Fibroblast of mammary gland (primary cell): ENCODE data around the gene FUCA1.
"Not testable (repeated sequence)": the region's sequence is repeated elsewhere in the genome, so short reads cannot be mapped to it uniquely, and the experiment has no call there.

Experiments
- DNase-seq: peaks from one replicate; pipeline ENCODE4 v3.0.0-alpha.2; 2010; ENCODE audit warnings: low read depth
- H3K4me3 ChIP-seq: 2 replicates; pipeline ENCODE4 v1.5.1; 2011; ENCODE audit warnings: low read depth, mild to moderate bottlenecking, low read length, moderate library complexity; ENCODE audit not compliant: control insufficient read depth
- TF ChIP-seq, protein P1 (sequence below): conservative IDR thresholded peaks from 2 replicates; pipeline ENCODE4 v1.5.1; 2011; ENCODE audit warnings: low read depth, low read length, inconsistent platforms; ENCODE audit not compliant: control insufficient read depth, insufficient read depth

FUCA1 gene

DNA sequence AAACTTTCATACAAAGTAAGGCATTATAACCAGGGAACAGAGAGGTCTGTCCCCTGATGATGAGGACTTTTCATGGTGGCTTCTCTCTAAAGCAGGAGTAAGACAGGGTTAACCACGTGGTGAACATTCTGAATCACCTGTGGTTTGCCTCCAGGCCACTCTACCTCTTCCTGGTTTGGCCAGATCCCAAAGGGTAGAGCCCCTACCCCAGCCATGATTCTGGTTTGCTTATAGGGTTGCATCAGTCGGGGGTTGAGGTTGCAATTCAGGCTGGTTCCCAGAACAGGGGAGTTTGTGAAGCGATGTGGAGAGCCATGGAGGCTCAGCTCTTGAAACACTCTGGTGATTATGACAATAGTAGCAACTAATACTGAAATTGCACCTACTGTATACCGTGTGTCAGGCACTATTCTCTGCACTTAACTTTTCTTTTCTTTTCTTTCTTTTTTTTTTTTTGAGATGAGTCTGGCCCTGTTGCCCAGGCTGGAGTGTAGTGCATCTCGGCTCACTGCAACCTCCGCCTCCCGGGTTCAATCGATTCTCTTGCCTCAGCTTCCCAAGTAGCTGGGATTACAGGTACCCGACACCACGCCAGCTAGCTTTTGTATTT lies 36.8 kb upstream of the FUCA1 start:
- H3K4me3 ChIP-seq = no peak overlapping the region
- no peak for DNase-seq
- TF ChIP-seq, protein P1, sequence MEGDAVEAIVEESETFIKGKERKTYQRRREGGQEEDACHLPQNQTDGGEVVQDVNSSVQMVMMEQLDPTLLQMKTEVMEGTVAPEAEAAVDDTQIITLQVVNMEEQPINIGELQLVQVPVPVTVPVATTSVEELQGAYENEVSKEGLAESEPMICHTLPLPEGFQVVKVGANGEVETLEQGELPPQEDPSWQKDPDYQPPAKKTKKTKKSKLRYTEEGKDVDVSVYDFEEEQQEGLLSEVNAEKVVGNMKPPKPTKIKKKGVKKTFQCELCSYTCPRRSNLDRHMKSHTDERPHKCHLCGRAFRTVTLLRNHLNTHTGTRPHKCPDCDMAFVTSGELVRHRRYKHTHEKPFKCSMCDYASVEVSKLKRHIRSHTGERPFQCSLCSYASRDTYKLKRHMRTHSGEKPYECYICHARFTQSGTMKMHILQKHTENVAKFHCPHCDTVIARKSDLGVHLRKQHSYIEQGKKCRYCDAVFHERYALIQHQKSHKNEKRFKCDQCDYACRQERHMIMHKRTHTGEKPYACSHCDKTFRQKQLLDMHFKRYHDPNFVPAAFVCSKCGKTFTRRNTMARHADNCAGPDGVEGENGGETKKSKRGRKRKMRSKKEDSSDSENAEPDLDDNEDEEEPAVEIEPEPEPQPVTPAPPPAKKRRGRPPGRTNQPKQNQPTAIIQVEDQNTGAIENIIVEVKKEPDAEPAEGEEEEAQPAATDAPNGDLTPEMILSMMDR = no peak

DNA sequence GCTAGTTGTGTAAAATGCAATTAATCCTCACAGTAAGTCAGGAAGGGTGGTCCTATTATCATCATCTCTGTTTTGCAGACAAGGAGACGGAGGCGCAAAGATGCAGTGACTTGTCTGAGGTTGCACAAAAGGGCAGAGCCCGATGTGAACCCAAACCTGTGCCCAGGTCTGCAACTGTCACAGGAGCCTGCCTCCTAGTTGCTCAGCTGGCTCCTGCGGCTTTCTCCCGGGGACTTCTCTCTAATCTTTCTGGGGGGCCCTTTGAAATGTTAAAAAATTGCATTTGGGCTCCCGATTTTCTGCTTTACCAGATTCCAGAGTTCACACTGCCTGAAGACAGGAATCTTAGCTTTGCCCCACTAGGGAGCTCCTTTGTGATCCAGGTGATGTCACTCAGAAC lies 35.7 kb upstream of the FUCA1 start:
- no peak for DNase-seq
- no peak overlapping the region for H3K4me3 ChIP-seq
- TF ChIP-seq, protein P1 = no peak

DNA sequence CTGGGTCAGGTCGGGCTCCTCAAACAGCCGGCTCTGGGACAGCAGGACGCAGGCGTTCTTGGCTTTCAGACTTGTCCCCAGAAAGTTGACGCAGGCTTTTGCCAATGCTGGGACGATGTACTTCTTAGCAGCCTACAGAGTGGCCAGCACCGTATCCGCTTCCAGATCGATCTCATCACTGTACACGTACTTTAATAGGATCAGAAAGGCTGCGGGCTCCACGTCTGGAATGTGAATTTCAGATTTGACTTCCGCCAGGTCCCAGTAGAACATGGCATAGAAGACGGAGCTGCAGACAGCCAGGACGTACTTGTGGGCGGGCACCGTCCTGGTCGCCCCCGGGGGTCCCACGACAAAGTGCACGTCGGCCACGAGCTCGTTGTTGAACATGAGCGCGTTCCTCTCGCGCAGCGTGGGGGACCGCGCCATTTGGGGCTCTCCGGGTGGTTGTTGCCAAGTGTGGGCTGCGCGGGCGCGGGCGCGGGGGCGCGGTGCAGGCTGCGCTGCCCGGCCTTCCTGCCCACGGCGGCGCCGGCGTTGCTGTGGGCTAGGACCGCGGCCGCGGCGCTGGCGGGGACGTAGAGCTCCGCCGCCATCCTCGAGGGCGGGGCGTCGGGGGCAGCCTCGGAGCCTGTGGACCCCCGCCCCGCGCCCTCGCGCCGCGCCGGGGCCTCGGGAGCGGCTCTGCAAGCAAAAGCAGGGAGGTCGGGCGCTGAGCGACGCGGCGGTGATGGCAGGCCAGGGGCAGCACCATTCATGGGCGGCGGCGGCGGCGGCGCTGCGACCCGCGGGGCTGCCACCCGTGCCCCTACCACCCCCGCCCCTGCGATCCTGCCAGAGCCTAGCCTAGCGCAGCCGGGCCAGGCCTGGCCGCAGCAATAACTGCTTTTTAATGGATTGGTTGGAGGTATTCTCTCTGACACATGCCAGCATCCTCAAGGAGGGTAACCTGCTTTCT lies 34.5 kb upstream of the FUCA1 start:
- TF ChIP-seq, protein P1 = no peak
- DNase-seq = no peak
- H3K4me3 ChIP-seq = no peak overlapping the region

DNA sequence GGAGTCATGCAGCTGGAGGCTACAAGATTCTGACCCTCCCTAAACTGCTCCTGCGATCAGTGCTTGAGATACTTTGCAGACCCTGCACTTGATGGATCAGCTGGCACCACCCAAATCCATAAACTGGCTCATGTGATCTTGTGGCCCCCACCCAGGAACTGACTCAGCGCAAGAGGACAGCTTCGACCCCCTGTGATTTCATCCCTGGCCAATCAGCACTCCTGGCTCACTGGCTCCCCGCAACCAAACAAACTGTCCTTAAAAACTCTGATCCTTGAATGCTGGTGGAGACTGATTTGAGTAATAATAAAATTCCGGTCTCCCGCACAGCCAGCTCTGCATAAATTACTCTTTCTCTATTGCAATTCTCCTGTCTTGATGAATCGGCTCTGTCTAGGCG lies 31.9 kb upstream of the FUCA1 start:
- DNase-seq = peak; percentile 5
- not testable (repeated sequence) for H3K4me3 ChIP-seq

DNA sequence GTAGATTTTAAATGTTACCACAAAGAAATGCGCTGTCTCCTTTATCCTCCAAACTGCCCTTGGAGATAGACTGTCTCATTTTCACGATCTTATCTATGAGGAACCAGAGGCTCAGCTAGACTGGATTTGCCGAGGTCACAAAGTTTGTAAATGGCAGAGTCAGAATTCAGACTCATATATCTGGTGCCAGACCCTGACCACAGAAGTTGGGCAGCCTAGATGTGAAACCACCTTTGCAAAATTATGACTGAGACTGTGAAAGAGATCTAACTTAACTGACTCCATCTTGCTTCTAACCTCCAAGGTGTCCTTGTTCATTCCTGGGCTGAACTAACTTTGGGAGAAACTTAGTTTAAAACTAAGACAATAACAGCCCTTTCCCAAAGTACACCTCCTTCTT lies 31.0 kb upstream of the FUCA1 start:
- TF ChIP-seq, protein P1 = no peak
- no peak for DNase-seq
- H3K4me3 ChIP-seq = no peak overlapping the region

DNA sequence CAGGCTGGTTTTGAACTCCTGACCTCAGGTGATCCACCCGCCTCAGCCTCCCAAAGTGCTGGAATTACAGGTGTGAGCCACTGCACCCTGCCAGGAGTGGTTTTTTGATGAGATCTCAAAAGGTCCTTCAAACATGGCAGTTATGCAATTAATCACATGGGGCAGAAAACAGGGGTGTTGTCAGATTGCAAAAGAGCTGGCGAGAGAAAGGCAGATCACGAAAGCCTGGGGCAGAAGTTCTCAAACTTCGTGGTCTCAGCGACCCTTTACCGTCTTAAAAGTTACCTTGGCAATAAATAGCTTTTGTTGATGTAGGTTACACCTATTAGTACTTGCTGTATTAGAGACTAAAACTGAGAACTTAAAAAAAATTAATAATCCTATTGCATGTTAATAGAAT lies 29.0 kb upstream of the FUCA1 start:
- TF ChIP-seq, protein P1 = no peak
- DNase-seq = no peak
- H3K4me3 ChIP-seq = no peak overlapping the region

DNA sequence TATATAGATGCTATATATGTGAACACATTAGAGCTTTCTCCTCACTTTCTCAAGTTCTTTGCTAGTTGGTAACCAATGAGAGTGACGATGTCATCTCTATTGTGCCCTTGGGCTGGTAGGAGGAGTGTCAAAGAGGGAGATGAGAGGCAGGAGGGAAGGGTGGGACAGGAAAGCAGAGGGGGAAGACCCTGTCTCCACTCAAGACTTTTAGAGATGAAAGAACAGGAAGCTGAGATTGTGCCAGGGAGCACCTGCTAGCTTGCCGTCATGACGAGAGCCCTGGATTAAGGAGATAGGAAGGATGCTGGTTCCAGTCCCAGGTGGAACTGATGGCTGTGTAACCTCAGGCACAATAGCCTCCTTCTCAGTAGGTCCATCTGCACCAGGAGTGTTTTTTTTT lies 28.4 kb upstream of the FUCA1 start:
- TF ChIP-seq, protein P1 = no peak
- DNase-seq = no peak
- no peak overlapping the region for H3K4me3 ChIP-seq
